ENCODE data around the gene SUPT3H. TPM values are rescaled to one million over a fixed set of nuclear protein-coding genes. Genes with fewer than 3 reads are reported as not detected.

Gene SUPT3H
- total and polyA plus RNA-seq, 4 donors = 0.85 to 4.8 (median 2.4) TPM

DNA sequence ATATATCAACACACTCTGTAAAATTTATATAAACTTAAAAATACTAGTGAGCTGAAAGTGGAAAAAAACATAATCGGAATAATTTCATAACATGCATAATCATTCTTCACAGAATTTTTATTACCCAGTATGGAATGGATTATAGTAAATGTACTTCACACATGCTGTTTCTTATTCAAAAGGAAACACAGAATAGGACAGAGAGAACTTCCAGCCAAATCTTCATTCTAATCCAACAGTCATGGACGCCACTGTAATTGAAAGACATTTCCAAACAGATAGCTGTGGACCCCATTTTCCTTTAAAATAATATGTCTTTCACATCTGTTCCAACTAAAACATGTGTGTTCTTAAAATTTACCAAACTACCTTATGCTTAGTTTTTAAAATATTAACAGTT is 176.2 kb downstream of the SUPT3H start:
- H3K27ac ChIP-seq (ENCODE audit: low read depth in 1 of 2, low read length in 2 of 2) = no peak overlapping the region
- no peak for DNase-seq (ENCODE audit: low spot score)
- no peak overlapping the region for H3K4me3 ChIP-seq (ENCODE audit: low read depth in 1 of 3, low read length in 3 of 3)
- TF ChIP-seq JUND (IDR thresholded peaks at IDR 0.05) = no peak
- TF ChIP-seq, protein P1, sequence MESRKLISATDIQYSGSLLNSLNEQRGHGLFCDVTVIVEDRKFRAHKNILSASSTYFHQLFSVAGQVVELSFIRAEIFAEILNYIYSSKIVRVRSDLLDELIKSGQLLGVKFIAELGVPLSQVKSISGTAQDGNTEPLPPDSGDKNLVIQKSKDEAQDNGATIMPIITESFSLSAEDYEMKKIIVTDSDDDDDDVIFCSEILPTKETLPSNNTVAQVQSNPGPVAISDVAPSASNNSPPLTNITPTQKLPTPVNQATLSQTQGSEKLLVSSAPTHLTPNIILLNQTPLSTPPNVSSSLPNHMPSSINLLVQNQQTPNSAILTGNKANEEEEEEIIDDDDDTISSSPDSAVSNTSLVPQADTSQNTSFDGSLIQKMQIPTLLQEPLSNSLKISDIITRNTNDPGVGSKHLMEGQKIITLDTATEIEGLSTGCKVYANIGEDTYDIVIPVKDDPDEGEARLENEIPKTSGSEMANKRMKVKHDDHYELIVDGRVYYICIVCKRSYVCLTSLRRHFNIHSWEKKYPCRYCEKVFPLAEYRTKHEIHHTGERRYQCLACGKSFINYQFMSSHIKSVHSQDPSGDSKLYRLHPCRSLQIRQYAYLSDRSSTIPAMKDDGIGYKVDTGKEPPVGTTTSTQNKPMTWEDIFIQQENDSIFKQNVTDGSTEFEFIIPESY (IDR thresholded peaks at IDR 0.05) = no peak
- no peak for TF ChIP-seq HNF4A (conservative IDR thresholded peaks at IDR 0.05)
- TF ChIP-seq FOXA2 (IDR thresholded peaks at IDR 0.05) = no peak
- no peak for TF ChIP-seq EGR1 (IDR thresholded peaks at IDR 0.05; ENCODE audit: low read depth in 2 of 2)
- no peaks in the 10 kb centered on the region for H3K27me3 ChIP-seq (ENCODE audit: control insufficient read depth in 4 of 4, insufficient read depth in 4 of 4, low read length in 3 of 4)
- peaks cover 0 to 9% (median 2%) of the 10 kb centered on the region in 4 donors for H3K4me1 ChIP-seq (ENCODE audit: control insufficient read depth in 4 of 4, insufficient read depth in 4 of 4, low read length in 3 of 4)
- no peaks in the 10 kb centered on the region for H3K36me3 ChIP-seq (ENCODE audit: control insufficient read depth in 4 of 4, insufficient read depth in 3 of 4, low read depth in 1 of 4, low read length in 3 of 4)
- H3K9ac ChIP-seq (ENCODE audit: low read depth in 1 of 2, low read length in 2 of 2) = no peak overlapping the region
- H3K9me3 ChIP-seq (ENCODE audit: control insufficient read depth in 4 of 4, low read length in 3 of 4) = no peaks in the 10 kb centered on the region
- 96% methylated on average over 2 of the region's 2 CpGs for WGBS

DNA sequence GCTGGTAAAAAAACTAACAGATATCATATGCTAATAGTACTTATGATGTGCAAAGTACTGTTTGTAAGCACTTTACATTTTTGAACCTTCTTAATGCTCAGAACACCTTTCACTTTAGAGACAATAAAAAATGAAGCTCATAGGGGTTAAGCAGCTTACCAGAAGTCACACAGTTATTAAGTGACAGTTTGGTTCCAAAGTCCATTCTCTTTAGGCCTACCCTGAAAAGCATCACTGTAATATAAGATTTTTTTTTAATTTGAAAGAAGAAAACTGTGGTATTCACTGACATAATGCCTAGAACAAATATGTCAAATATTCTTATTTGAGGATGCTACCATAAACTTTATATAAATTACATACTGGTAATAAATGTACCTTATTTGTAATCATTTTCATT is 177.2 kb downstream of the SUPT3H start:
- DNase-seq (ENCODE audit: low spot score) = no peak
- no peak overlapping the region for H3K9ac ChIP-seq (ENCODE audit: low read depth in 1 of 2, low read length in 2 of 2)
- H3K4me1 ChIP-seq (ENCODE audit: control insufficient read depth in 4 of 4, insufficient read depth in 4 of 4, low read length in 3 of 4) = peaks cover 0 to 9% (median 2%) of the 10 kb centered on the region in 4 donors
- no peaks in the 10 kb centered on the region for H3K36me3 ChIP-seq (ENCODE audit: control insufficient read depth in 4 of 4, insufficient read depth in 3 of 4, low read depth in 1 of 4, low read length in 3 of 4)
- no peaks in the 10 kb centered on the region for H3K9me3 ChIP-seq (ENCODE audit: control insufficient read depth in 4 of 4, low read length in 3 of 4)
- TF ChIP-seq SP1 (IDR thresholded peaks at IDR 0.05) (peak; percentile 79), YY1 (IDR thresholded peaks at IDR 0.05) (peak; percentile 17), EGR1 (IDR thresholded peaks at IDR 0.05; ENCODE audit: low read depth in 2 of 2) (no peak), TAF1 (conservative IDR thresholded peaks at IDR 0.05) (no peak), RAD21 (IDR thresholded peaks at IDR 0.05) (peak in 1 of 2 donors; percentile 14), HNF4G (IDR thresholded peaks at IDR 0.05) (peak; percentile 70), FOXA2 (IDR thresholded peaks at IDR 0.05) (no peak), GABPA (IDR thresholded peaks at IDR 0.05 in 1 of 2, conservative IDR thresholded peaks at IDR 0.05 in 1 of 2) (no peak), JUND (IDR thresholded peaks at IDR 0.05) (peak in 1 of 2 donors; percentile 21), FOXA1 (IDR thresholded peaks at IDR 0.05) (no peak), NR2F2 (IDR thresholded peaks at IDR 0.05) (no peak), HNF4A (conservative IDR thresholded peaks at IDR 0.05) (peak; percentile 78 to 92), RXRA (IDR thresholded peaks at IDR 0.05) (peak in 1 of 2 donors; percentile 24)
- TF ChIP-seq, protein P2, sequence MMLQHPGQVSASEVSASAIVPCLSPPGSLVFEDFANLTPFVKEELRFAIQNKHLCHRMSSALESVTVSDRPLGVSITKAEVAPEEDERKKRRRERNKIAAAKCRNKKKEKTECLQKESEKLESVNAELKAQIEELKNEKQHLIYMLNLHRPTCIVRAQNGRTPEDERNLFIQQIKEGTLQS (IDR thresholded peaks at IDR 0.05) = no peak
- TF ChIP-seq, protein P1 (IDR thresholded peaks at IDR 0.05) = no peak
- TF ChIP-seq, protein P3, sequence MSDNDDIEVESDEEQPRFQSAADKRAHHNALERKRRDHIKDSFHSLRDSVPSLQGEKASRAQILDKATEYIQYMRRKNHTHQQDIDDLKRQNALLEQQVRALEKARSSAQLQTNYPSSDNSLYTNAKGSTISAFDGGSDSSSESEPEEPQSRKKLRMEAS (IDR thresholded peaks at IDR 0.05) = no peak
- TF ChIP-seq, protein P4, sequence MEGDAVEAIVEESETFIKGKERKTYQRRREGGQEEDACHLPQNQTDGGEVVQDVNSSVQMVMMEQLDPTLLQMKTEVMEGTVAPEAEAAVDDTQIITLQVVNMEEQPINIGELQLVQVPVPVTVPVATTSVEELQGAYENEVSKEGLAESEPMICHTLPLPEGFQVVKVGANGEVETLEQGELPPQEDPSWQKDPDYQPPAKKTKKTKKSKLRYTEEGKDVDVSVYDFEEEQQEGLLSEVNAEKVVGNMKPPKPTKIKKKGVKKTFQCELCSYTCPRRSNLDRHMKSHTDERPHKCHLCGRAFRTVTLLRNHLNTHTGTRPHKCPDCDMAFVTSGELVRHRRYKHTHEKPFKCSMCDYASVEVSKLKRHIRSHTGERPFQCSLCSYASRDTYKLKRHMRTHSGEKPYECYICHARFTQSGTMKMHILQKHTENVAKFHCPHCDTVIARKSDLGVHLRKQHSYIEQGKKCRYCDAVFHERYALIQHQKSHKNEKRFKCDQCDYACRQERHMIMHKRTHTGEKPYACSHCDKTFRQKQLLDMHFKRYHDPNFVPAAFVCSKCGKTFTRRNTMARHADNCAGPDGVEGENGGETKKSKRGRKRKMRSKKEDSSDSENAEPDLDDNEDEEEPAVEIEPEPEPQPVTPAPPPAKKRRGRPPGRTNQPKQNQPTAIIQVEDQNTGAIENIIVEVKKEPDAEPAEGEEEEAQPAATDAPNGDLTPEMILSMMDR (IDR thresholded peaks at IDR 0.05; ENCODE audit: low read depth, low read length, missing input control) = no peak
- TF ChIP-seq, protein P5, sequence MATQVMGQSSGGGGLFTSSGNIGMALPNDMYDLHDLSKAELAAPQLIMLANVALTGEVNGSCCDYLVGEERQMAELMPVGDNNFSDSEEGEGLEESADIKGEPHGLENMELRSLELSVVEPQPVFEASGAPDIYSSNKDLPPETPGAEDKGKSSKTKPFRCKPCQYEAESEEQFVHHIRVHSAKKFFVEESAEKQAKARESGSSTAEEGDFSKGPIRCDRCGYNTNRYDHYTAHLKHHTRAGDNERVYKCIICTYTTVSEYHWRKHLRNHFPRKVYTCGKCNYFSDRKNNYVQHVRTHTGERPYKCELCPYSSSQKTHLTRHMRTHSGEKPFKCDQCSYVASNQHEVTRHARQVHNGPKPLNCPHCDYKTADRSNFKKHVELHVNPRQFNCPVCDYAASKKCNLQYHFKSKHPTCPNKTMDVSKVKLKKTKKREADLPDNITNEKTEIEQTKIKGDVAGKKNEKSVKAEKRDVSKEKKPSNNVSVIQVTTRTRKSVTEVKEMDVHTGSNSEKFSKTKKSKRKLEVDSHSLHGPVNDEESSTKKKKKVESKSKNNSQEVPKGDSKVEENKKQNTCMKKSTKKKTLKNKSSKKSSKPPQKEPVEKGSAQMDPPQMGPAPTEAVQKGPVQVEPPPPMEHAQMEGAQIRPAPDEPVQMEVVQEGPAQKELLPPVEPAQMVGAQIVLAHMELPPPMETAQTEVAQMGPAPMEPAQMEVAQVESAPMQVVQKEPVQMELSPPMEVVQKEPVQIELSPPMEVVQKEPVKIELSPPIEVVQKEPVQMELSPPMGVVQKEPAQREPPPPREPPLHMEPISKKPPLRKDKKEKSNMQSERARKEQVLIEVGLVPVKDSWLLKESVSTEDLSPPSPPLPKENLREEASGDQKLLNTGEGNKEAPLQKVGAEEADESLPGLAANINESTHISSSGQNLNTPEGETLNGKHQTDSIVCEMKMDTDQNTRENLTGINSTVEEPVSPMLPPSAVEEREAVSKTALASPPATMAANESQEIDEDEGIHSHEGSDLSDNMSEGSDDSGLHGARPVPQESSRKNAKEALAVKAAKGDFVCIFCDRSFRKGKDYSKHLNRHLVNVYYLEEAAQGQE (IDR thresholded peaks at IDR 0.05) = no peak
- H3K27ac ChIP-seq (ENCODE audit: low read depth in 1 of 2, low read length in 2 of 2) = no peak overlapping the region
- H3K27me3 ChIP-seq (ENCODE audit: control insufficient read depth in 4 of 4, insufficient read depth in 4 of 4, low read length in 3 of 4) = no peaks in the 10 kb centered on the region
- H3K4me3 ChIP-seq (ENCODE audit: low read depth in 1 of 3, low read length in 3 of 3) = no peak overlapping the region
